MM.1S (cell line): ENCODE measurements around the gene LRIG2.
"Not testable (repeated sequence)": the region's sequence is repeated elsewhere in the genome, so short reads cannot be mapped to it uniquely, and the experiment has no call there.

Experiments used
- DNase-seq: peaks from one replicate; pipeline ENCODE4 v3.0.0-alpha.2; 2015
- H2AFZ ChIP-seq: fragments of 300-600 bp; sonication (generic); 2 replicates; pipeline ENCODE4 v1.6.0; 2016; ENCODE audit warnings: antibody characterized with exemption, low read length
- H3F3A ChIP-seq: fragments of 300-600 bp; sonication (generic); 2 replicates; pipeline ENCODE4 v1.6.1; 2016; ENCODE audit warnings: mild to moderate bottlenecking, antibody characterized with exemption, low read length, moderate library complexity, mixed read lengths; ENCODE audit not compliant: insufficient read depth
- H3K27ac ChIP-seq: fragments of 300-600 bp; sonication (generic); 2 replicates; pipeline ENCODE4 v1.5.1; 2016; ENCODE audit warnings: mild to moderate bottlenecking, low read length
- H3K27me3 ChIP-seq: fragments of 300-600 bp; sonication (generic); replicated peaks from 2 replicates; pipeline ENCODE4 v1.6.0; 2016; ENCODE audit warnings: low read length; ENCODE audit not compliant: insufficient read depth
- H3K36me3 ChIP-seq: fragments of 300-600 bp; sonication (generic); replicated peaks from 2 replicates; pipeline ENCODE4 v1.6.1; 2016; ENCODE audit warnings: mild to moderate bottlenecking, low read length, mixed read lengths; ENCODE audit not compliant: insufficient read depth
- H3K4me1 ChIP-seq: fragments of 300-600 bp; sonication (generic); 2 replicates; pipeline ENCODE4 v1.6.1; 2016; ENCODE audit warnings: low read length, mixed read lengths
- H3K4me2 ChIP-seq: fragments of 300-600 bp; sonication (generic); 2 replicates; pipeline ENCODE4 v1.6.0; 2016; ENCODE audit warnings: low read depth, low read length
- H3K4me3 ChIP-seq: fragments of 300-600 bp; sonication (generic); 2 replicates; pipeline ENCODE4 v1.5.1; 2016; ENCODE audit warnings: low read length, mixed read lengths
- H3K79me2 ChIP-seq: fragments of 300-600 bp; sonication (generic); 2 replicates; pipeline ENCODE4 v1.6.1; 2016; ENCODE audit warnings: mixed run types, low read length, mixed read lengths
- H3K9ac ChIP-seq: fragments of 300-600 bp; sonication (generic); 2 replicates; pipeline ENCODE4 v1.6.1; 2016; ENCODE audit warnings: low read length, mixed read lengths
- H3K9me2 ChIP-seq: fragments of 300-600 bp; sonication (generic); replicated peaks from 2 replicates; pipeline ENCODE4 v1.6.1; 2016; ENCODE audit warnings: mild to moderate bottlenecking, low read length, mixed read lengths; ENCODE audit not compliant: insufficient read depth
- H3K9me3 ChIP-seq: fragments of 300-600 bp; sonication (generic); replicated peaks from 2 replicates; pipeline ENCODE4 v1.6.1; 2016; ENCODE audit warnings: mild to moderate bottlenecking, low read length, mixed read lengths; ENCODE audit not compliant: insufficient read depth
- H4K20me1 ChIP-seq: fragments of 300-600 bp; sonication (generic); 2 replicates; pipeline ENCODE4 v1.6.1; 2016; ENCODE audit warnings: mild to moderate bottlenecking, low read length, moderate library complexity, mixed read lengths; ENCODE audit not compliant: insufficient read depth
- EZH2 ChIP-seq: fragments of 300-600 bp; sonication (generic); optimal IDR thresholded peaks from 2 replicates; pipeline ENCODE3; 2017; ENCODE audit warnings: low read depth, mild to moderate bottlenecking, antibody characterized with exemption, low read length, mixed read lengths
- EZH2phosphoT487 ChIP-seq: fragments of 300-600 bp; sonication (generic); IDR thresholded peaks from 2 replicates; pipeline ENCODE4 v1.6.1; 2018; ENCODE audit warnings: antibody characterized with exemption, low read length
- TF ChIP-seq, protein P1 (sequence below): fragments of 300-600 bp; sonication (generic); IDR thresholded peaks from 2 replicates; pipeline ENCODE4 v1.5.1; 2016; ENCODE audit warnings: antibody characterized with exemption, low read length, mixed read lengths

The LRIG2 gene

GRCh38 chr1:113072757-113073478, at the start of gene LRIG2:
LRIG2 (plus strand) TSS chr1:113073198; CDS start chr1:113073407, 209 bp downstream.
- H3K79me2 ChIP-seq = peaks cover 10% of the 10 kb centered on the region
- no peaks in the 10 kb centered on the region for H3K9me3 ChIP-seq
- no peaks in the 10 kb centered on the region for H4K20me1 ChIP-seq
- H3K9ac ChIP-seq = peak within 1 kb of the TSS; percentile 77
- H3K27me3 ChIP-seq = no peaks in the 10 kb centered on the region
- H3K36me3 ChIP-seq = no peaks in the 10 kb centered on the region
- H3K9me2 ChIP-seq = no peaks in the 10 kb centered on the region
- TF ChIP-seq, protein P1, sequence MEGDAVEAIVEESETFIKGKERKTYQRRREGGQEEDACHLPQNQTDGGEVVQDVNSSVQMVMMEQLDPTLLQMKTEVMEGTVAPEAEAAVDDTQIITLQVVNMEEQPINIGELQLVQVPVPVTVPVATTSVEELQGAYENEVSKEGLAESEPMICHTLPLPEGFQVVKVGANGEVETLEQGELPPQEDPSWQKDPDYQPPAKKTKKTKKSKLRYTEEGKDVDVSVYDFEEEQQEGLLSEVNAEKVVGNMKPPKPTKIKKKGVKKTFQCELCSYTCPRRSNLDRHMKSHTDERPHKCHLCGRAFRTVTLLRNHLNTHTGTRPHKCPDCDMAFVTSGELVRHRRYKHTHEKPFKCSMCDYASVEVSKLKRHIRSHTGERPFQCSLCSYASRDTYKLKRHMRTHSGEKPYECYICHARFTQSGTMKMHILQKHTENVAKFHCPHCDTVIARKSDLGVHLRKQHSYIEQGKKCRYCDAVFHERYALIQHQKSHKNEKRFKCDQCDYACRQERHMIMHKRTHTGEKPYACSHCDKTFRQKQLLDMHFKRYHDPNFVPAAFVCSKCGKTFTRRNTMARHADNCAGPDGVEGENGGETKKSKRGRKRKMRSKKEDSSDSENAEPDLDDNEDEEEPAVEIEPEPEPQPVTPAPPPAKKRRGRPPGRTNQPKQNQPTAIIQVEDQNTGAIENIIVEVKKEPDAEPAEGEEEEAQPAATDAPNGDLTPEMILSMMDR = peak; percentile 62
- no peak for TF ChIP-seq EZH2phosphoT487
- peak within 1 kb of the TSS; percentile 67; the same call in 1 of the 2 replicates for H3K27ac ChIP-seq
- peak within 1 kb of the TSS; percentile 84 for H2AFZ ChIP-seq
- H3F3A ChIP-seq = no peaks in the 10 kb centered on the region
- peak within 1 kb of the TSS; percentile 81 for H3K4me2 ChIP-seq
- peak; percentile 94 for DNase-seq
- 0 out of 2 replicates have a peak, but pooled peaks cover 4% of the 10 kb centered on the region for H3K4me1 ChIP-seq
- peak within 1 kb of the TSS; percentile 80 for H3K4me3 ChIP-seq

DNA sequence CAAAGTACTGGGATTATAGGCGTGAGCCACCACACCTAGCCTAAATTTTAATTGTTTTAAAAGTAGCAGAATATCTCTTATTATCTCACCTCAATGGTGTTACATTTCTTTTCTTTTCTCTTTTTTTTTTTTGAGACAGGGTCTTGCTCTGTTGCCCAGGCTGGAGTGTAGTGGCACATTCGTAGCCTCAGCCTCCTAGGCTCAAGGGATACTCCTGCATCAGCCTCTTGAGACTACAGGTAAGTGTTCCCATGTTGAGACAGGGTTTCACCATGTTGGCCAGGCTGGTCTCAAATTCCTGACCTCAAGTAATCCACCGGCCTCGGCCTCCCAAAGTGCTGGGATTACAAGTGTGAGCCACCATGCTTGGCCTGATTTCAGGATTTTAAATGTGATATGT, 49.7 kb upstream of the LRIG2 start:
- not testable (repeated sequence) for H3F3A ChIP-seq, H3K9me3 ChIP-seq, H4K20me1 ChIP-seq, H3K27ac ChIP-seq, H3K4me2 ChIP-seq, H3K27me3 ChIP-seq, H3K9ac ChIP-seq, H3K4me3 ChIP-seq, H2AFZ ChIP-seq, H3K79me2 ChIP-seq, H3K36me3 ChIP-seq, H3K9me2 ChIP-seq, DNase-seq, H3K4me1 ChIP-seq

DNA sequence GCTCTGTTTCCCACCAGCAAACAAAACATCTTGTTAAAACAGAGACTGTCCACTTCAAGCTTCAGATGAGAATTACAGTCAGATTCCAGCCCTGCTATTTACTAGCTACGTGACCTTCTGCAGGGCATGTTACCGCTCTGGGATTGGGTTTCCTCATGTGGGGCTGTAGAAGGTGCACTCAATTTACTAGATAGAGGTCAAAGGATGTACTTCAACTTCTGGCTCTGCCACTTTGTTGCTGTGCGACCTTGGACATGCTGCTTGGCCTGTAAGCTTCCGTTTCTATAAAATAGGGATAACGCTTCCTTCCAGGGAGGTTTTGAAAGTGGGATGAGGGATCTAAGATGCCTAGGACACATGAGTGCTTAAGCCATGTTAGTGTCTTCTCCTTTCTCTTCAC, 46.0 kb upstream of the LRIG2 start:
- DNase-seq = no peak
- H3K4me2 ChIP-seq = no peak overlapping the region
- no peaks in the 10 kb centered on the region for H4K20me1 ChIP-seq
- H3K27ac ChIP-seq = no peak overlapping the region
- H3K79me2 ChIP-seq = no peaks in the 10 kb centered on the region
- H3K9ac ChIP-seq = no peak overlapping the region
- no peaks in the 10 kb centered on the region for H3K9me2 ChIP-seq
- no peak overlapping the region for H2AFZ ChIP-seq
- no peaks in the 10 kb centered on the region for H3K27me3 ChIP-seq
- H3K4me1 ChIP-seq = no peaks in the 10 kb centered on the region
- H3F3A ChIP-seq = no peaks in the 10 kb centered on the region
- H3K36me3 ChIP-seq = no peaks in the 10 kb centered on the region
- TF ChIP-seq EZH2 (no peak), EZH2phosphoT487 (no peak)
- TF ChIP-seq, protein P1 = no peak
- no peak overlapping the region for H3K4me3 ChIP-seq
- H3K9me3 ChIP-seq = no peaks in the 10 kb centered on the region

DNA sequence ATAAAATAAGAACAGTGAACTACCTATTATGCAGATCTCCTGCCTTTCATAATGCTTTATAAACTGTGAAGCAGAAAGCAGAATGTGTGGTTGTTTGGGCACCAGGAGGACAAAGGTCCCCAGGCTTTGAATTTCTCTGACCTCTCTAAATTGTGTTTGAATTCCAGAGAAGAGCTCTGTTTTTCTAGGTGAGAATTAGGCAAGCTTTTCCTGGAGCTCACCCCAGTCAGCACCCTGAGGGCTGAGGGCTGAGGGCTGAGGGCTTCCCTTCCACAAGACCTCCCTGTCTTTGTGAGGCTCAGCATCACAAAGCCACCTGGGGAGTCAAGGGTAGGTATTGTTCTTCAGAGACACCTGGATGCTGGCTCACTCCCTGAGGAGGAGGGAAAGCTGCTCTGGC, 45.5 kb upstream of the LRIG2 start:
- Histone ChIP-seq H3K9me3 (no peaks in the 10 kb centered on the region), H3K9ac (no peak overlapping the region), H3K27ac (no peak overlapping the region), H3K4me2 (no peak overlapping the region), H4K20me1 (no peaks in the 10 kb centered on the region), H3K4me1 (no peaks in the 10 kb centered on the region), H2AFZ (no peak overlapping the region), H3K4me3 (no peak overlapping the region), H3K36me3 (no peaks in the 10 kb centered on the region), H3K79me2 (no peaks in the 10 kb centered on the region), H3F3A (no peaks in the 10 kb centered on the region), H3K27me3 (no peaks in the 10 kb centered on the region), H3K9me2 (no peaks in the 10 kb centered on the region)
- no peak for TF ChIP-seq EZH2
- TF ChIP-seq, protein P1 = no peak
- TF ChIP-seq EZH2phosphoT487 = no peak
- no peak for DNase-seq
